Gastroesophageal sphincter (tissue), 4 donors: Measurements from ENCODE around the gene CFTR. TPM values are rescaled to one million over a fixed set of nuclear protein-coding genes. Genes with fewer than 3 reads are reported as not detected.
"Not testable (repeated sequence)": the region's sequence is repeated elsewhere in the genome, so short reads cannot be mapped to it uniquely, and the experiment has no call there.

Experiments used
- ATAC-seq: fragments of 150-250 bp; one replicate; pipeline ENCODE4 v1.9.1; 2016; ENCODE audit warnings: mild to moderate bottlenecking, moderate library complexity
- H3K27ac ChIP-seq, 4 donors: fragments of 200-600 bp; sonication (generic) in 3 of 4; 1 replicate in 3 of 4; 2 replicates in 1 of 4; pipeline ENCODE4 v1.5.1; 2016 to 2019
- H3K27me3 ChIP-seq: fragments of 200-600 bp; sonication (generic); one replicate; pipeline ENCODE4 v1.5.1; 2019
- H3K36me3 ChIP-seq, 2 donors: fragments of 200-600 bp; sonication (generic); one replicate each; pipeline ENCODE4 v1.5.1; 2019; ENCODE audit warnings: control low read depth in 1 of 2
- H3K4me1 ChIP-seq, 3 donors: fragments of 200-600 bp; sonication (generic); 1 replicate in 2 of 3; 2 replicates in 1 of 3; pipeline ENCODE4 v1.5.1; 2016 to 2019; ENCODE audit warnings: control low read depth in 2 of 3
- H3K4me3 ChIP-seq, 2 donors: fragments of 200-600 bp; sonication (generic); one replicate each; pipeline ENCODE4 v1.5.1; 2019; ENCODE audit warnings: mild to moderate bottlenecking in 1 of 2, moderate library complexity in 1 of 2
- H3K9me3 ChIP-seq, 3 donors: fragments of 200-600 bp; sonication (generic); one replicate each; pipeline ENCODE4 v1.5.1; 2017 to 2019; ENCODE audit warnings: control low read depth in 2 of 3
- CTCF ChIP-seq, 4 experiments: fragments of 200-600 bp in 2 of 4; fragments of 450-650 bp in 2 of 4; sonication (generic) in 1 of 4; IDR thresholded peaks; one replicate each; pipeline ENCODE4 v1.5.1; 2017 to 2019; ENCODE audit warnings: antibody characterized with exemption in 4 of 4, mild to moderate bottlenecking in 2 of 4, moderate library complexity in 2 of 4
- EP300 ChIP-seq: sonication (generic); formaldehyde crosslinking; IDR thresholded peaks from one replicate; pipeline ENCODE4 v1.6.1; 2017; ENCODE audit warnings: antibody characterized with exemption, mild to moderate bottlenecking
- POLR2A ChIP-seq, 2 donors: fragments of 450-650 bp; IDR thresholded peaks; one replicate each; pipeline ENCODE4 v1.6.1; 2017; ENCODE audit warnings: antibody characterized with exemption in 2 of 2, mild to moderate bottlenecking in 2 of 2, moderate library complexity in 1 of 2
- POLR2AphosphoS5 ChIP-seq: sonication (generic); formaldehyde crosslinking; IDR thresholded peaks from one replicate; pipeline ENCODE4 v1.6.1; 2017; ENCODE audit warnings: antibody characterized with exemption
- WGBS, 2 donors: methylation state at CpG; one replicate each; pipeline ENCODE4 v1.1.5; 2018; ENCODE audit warnings: low coverage in 1 of 2; 5-methylcytosine and 5-hydroxymethylcytosine counted together
- total RNA-seq, 4 donors: library from RNA; depleted of rRNA; stranded (reverse); fragments of >200 nt; gene quantifications; one replicate each; pipeline ENCODE4 v1.1.0, GENCODE V29; 2016

The CFTR gene
- total RNA-seq, 4 donors from 2014 or later = 1.9 TPM; not detected in 3

DNA sequence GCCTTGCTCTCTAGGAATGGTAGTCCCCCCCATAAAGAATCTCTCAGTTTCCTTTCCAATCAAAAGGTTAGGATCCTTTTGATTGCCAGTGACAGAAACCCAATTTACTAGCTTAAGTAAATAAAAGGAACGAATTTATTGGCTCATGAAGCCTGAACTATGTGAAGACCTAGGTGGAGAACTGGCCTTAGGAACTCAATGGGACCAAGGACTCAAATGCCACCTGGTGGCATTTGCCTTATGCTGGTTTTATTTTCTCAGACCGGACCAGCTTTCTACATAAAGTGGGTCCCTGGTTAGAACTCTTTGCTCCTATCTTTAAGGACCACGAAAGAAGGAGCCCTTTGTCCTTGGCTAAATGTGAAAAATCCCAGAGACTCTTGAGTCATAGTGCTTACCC, 25.4 kb downstream of the CFTR start:
- no peak for ATAC-seq
- WGBS, 2 donors = 60 to 78% methylated on average over 2 to 3 of the region's 3 CpGs
- H3K4me3 ChIP-seq = no peak overlapping the region
- no peaks in the 10 kb centered on the region for H3K9me3 ChIP-seq
- TF ChIP-seq CTCF (IDR thresholded peaks at IDR 0.05) = no peak
- TF ChIP-seq POLR2A (IDR thresholded peaks at IDR 0.05) = no peak
- TF ChIP-seq POLR2AphosphoS5 = no peak
- no peak for TF ChIP-seq EP300
- no peaks in the 10 kb centered on the region for H3K27me3 ChIP-seq
- H3K4me1 ChIP-seq = no peaks in the 10 kb centered on the region
- no peaks in the 10 kb centered on the region for H3K36me3 ChIP-seq
- no peak overlapping the region for H3K27ac ChIP-seq

DNA sequence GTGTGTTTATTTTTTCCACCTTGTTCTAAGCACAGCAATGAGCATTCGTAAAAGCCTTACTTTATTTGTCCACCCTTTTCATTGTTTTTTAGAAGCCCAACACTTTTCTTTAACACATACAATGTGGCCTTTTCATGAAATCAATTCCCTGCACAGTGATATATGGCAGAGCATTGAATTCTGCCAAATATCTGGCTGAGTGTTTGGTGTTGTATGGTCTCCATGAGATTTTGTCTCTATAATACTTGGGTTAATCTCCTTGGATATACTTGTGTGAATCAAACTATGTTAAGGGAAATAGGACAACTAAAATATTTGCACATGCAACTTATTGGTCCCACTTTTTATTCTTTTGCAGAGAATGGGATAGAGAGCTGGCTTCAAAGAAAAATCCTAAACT, 28.9 kb downstream of the CFTR start:
- Histone ChIP-seq H3K4me3 (no peak overlapping the region), H3K9me3 (no peaks in the 10 kb centered on the region), H3K36me3 (no peaks in the 10 kb centered on the region), H3K4me1 (no peaks in the 10 kb centered on the region), H3K27ac (no peak overlapping the region), H3K27me3 (no peaks in the 10 kb centered on the region)
- 86 to 100% methylated on average over 1 of the region's 1 CpG for WGBS, 2 donors
- no peak for ATAC-seq
- TF ChIP-seq EP300 (no peak), CTCF (IDR thresholded peaks at IDR 0.05) (no peak), POLR2AphosphoS5 (no peak), POLR2A (IDR thresholded peaks at IDR 0.05) (no peak)

DNA sequence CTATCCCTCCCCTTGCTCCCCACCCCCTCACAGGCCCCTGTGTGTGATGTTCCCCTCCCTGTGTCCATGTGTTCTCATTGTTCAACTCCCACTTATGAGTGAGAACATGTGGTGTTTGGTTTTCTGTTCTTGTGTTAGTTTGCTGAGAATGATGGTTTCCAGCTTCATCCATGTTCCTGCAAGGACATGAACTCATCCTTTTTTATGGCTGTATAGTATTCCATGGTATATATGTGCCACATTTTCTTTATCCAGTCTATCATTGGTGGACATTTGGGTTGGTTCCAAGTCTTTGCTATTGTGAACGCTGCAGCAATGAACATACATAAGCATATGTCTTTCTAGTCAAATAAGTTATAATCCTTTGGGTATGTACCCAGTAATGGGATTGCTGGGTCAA, 37.4 kb downstream of the CFTR start:
- not testable (repeated sequence) for H3K4me3 ChIP-seq, H3K27ac ChIP-seq, H3K9me3 ChIP-seq, ATAC-seq, H3K27me3 ChIP-seq, H3K36me3 ChIP-seq, H3K4me1 ChIP-seq
- 78 to 91% methylated on average over 1 of the region's 1 CpG for WGBS, 2 donors

- H3K27ac ChIP-seq = no peak overlapping the region
- H3K4me1 ChIP-seq = no peaks in the 10 kb centered on the region
- H3K9me3 ChIP-seq = no peaks in the 10 kb centered on the region
- TF ChIP-seq POLR2A (IDR thresholded peaks at IDR 0.05) (no peak), CTCF (IDR thresholded peaks at IDR 0.05) (no peak), POLR2AphosphoS5 (no peak), EP300 (no peak)
- H3K27me3 ChIP-seq = no peaks in the 10 kb centered on the region
- H3K36me3 ChIP-seq = no peaks in the 10 kb centered on the region
- no peak overlapping the region for H3K4me3 ChIP-seq
- ATAC-seq = no peak
These were observed 50.6 kb downstream of the CFTR start for GRCh38 chr7:117530390-117530789.

GRCh38 chr7:117531595-117532244, 51.9 kb downstream of the CFTR start:
- ATAC-seq = no peak
- TF ChIP-seq POLR2AphosphoS5 (no peak), EP300 (no peak)
- Histone ChIP-seq H3K27ac (no peak overlapping the region), H3K4me1 (no peaks in the 10 kb centered on the region), H3K4me3 (no peak overlapping the region), H3K36me3 (no peaks in the 10 kb centered on the region), H3K27me3 (no peaks in the 10 kb centered on the region), H3K9me3 (no peaks in the 10 kb centered on the region)
- 68 to 88% methylated on average over 3 of the region's 3 CpGs for WGBS, 2 donors

DNA sequence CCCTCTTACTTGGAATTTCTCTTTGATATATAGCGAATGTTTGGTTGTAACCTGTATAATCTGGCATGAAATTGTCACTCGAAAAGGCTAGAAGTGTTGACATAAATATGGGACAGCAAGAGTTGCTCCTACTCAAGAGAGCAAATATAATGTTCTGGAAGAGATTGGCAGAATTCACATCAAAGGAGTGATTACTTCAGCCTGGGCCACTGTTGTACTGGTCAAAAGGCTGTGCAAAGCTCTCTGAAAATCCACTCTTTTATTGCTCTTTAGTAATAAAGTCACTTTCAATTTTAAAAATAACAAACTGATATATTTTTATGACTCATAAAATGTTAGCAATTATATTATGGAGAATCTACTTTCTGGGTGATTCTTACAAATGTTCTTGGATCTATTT, 58.2 kb downstream of the CFTR start:
- WGBS, 2 donors = 90% methylated on average over 2 of the region's 2 CpGs; no CpG with 5 or more reads in 1 of the 2 donors
- TF ChIP-seq POLR2AphosphoS5 (no peak), POLR2A (IDR thresholded peaks at IDR 0.05) (no peak), EP300 (no peak), CTCF (IDR thresholded peaks at IDR 0.05) (no peak)
- no peak for ATAC-seq

More for the DNA sequence above, 58.2 kb downstream of the CFTR start:
- Histone ChIP-seq H3K36me3 (no peaks in the 10 kb centered on the region), H3K4me1 (no peaks in the 10 kb centered on the region), H3K4me3 (no peak overlapping the region), H3K9me3 (no peaks in the 10 kb centered on the region), H3K27ac (no peak overlapping the region), H3K27me3 (no peaks in the 10 kb centered on the region)
